ENCODE measurements around the gene TMEM9B. TPM values are rescaled to one million over a fixed set of nuclear protein-coding genes. Genes with fewer than 3 reads are reported as not detected.

TMEM9B gene
- total and polyA plus RNA-seq, 9 of the 15 experiments (the other 6 are each of a cell fraction or from before 2014, with no cell fraction given), result 7.7 to 20.0 (median 14.0) TPM

DNA sequence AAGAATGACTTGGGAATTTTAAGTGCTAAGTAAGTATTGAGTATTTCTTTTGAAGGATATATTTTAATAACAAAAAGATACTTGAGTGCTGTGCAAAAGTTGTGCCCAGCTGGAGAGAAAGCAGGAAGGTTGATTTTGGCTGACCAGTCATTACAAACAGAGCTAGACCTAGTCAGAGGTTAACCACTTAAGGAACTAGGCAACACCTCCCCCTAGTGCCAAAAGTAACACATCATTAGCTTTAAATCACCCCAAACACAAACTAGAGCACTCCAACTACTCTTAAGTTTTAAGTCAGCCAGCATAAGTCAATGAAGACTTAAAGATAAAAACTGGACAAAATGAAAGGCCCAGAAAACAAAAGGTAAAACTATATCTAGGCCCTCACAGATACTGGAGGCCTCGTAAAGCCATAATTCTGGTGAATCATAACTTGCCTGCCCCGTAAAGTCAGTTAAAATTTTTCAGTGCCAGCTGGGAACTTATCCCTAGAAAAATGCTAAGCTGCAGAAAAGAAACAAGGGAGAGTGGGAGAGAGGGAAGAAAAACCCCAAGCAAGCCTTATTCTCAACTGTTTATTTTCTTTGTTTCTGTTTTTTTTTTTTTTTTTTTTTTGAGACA is 4.6 kb downstream of the TMEM9B start (continued):
- TF ChIP-seq, protein P1, sequence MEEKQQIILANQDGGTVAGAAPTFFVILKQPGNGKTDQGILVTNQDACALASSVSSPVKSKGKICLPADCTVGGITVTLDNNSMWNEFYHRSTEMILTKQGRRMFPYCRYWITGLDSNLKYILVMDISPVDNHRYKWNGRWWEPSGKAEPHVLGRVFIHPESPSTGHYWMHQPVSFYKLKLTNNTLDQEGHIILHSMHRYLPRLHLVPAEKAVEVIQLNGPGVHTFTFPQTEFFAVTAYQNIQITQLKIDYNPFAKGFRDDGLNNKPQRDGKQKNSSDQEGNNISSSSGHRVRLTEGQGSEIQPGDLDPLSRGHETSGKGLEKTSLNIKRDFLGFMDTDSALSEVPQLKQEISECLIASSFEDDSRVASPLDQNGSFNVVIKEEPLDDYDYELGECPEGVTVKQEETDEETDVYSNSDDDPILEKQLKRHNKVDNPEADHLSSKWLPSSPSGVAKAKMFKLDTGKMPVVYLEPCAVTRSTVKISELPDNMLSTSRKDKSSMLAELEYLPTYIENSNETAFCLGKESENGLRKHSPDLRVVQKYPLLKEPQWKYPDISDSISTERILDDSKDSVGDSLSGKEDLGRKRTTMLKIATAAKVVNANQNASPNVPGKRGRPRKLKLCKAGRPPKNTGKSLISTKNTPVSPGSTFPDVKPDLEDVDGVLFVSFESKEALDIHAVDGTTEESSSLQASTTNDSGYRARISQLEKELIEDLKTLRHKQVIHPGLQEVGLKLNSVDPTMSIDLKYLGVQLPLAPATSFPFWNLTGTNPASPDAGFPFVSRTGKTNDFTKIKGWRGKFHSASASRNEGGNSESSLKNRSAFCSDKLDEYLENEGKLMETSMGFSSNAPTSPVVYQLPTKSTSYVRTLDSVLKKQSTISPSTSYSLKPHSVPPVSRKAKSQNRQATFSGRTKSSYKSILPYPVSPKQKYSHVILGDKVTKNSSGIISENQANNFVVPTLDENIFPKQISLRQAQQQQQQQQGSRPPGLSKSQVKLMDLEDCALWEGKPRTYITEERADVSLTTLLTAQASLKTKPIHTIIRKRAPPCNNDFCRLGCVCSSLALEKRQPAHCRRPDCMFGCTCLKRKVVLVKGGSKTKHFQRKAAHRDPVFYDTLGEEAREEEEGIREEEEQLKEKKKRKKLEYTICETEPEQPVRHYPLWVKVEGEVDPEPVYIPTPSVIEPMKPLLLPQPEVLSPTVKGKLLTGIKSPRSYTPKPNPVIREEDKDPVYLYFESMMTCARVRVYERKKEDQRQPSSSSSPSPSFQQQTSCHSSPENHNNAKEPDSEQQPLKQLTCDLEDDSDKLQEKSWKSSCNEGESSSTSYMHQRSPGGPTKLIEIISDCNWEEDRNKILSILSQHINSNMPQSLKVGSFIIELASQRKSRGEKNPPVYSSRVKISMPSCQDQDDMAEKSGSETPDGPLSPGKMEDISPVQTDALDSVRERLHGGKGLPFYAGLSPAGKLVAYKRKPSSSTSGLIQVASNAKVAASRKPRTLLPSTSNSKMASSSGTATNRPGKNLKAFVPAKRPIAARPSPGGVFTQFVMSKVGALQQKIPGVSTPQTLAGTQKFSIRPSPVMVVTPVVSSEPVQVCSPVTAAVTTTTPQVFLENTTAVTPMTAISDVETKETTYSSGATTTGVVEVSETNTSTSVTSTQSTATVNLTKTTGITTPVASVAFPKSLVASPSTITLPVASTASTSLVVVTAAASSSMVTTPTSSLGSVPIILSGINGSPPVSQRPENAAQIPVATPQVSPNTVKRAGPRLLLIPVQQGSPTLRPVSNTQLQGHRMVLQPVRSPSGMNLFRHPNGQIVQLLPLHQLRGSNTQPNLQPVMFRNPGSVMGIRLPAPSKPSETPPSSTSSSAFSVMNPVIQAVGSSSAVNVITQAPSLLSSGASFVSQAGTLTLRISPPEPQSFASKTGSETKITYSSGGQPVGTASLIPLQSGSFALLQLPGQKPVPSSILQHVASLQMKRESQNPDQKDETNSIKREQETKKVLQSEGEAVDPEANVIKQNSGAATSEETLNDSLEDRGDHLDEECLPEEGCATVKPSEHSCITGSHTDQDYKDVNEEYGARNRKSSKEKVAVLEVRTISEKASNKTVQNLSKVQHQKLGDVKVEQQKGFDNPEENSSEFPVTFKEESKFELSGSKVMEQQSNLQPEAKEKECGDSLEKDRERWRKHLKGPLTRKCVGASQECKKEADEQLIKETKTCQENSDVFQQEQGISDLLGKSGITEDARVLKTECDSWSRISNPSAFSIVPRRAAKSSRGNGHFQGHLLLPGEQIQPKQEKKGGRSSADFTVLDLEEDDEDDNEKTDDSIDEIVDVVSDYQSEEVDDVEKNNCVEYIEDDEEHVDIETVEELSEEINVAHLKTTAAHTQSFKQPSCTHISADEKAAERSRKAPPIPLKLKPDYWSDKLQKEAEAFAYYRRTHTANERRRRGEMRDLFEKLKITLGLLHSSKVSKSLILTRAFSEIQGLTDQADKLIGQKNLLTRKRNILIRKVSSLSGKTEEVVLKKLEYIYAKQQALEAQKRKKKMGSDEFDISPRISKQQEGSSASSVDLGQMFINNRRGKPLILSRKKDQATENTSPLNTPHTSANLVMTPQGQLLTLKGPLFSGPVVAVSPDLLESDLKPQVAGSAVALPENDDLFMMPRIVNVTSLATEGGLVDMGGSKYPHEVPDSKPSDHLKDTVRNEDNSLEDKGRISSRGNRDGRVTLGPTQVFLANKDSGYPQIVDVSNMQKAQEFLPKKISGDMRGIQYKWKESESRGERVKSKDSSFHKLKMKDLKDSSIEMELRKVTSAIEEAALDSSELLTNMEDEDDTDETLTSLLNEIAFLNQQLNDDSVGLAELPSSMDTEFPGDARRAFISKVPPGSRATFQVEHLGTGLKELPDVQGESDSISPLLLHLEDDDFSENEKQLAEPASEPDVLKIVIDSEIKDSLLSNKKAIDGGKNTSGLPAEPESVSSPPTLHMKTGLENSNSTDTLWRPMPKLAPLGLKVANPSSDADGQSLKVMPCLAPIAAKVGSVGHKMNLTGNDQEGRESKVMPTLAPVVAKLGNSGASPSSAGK (IDR thresholded peaks at IDR 0.05), result no peak
- TF ChIP-seq NFE2L1 (tag; IDR thresholded peaks at IDR 0.05; ENCODE audit: borderline replicate concordance, low read depth), result no peak
- peak; percentile 87 to 88 for TF ChIP-seq RAD21 (CRISPR knock-in tag; conservative IDR thresholded peaks at IDR 0.05 in 1 of 2, IDR thresholded peaks at IDR 0.05 in 1 of 2)
- no peak for TF ChIP-seq ZC3H8 (IDR thresholded peaks at IDR 0.05)
- TF ChIP-seq U2AF2 (optimal IDR thresholded peaks at IDR 0.05; ENCODE audit: low read depth, low read length), result no peak
- TF ChIP-seq POLR2B (IDR thresholded peaks at IDR 0.05; ENCODE audit: low read depth, partially characterized antibody), result no peak
- TF ChIP-seq, protein P2, sequence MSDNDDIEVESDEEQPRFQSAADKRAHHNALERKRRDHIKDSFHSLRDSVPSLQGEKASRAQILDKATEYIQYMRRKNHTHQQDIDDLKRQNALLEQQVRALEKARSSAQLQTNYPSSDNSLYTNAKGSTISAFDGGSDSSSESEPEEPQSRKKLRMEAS (CRISPR knock-in tag; IDR thresholded peaks at IDR 0.05), result no peak
- TF ChIP-seq, protein P3, sequence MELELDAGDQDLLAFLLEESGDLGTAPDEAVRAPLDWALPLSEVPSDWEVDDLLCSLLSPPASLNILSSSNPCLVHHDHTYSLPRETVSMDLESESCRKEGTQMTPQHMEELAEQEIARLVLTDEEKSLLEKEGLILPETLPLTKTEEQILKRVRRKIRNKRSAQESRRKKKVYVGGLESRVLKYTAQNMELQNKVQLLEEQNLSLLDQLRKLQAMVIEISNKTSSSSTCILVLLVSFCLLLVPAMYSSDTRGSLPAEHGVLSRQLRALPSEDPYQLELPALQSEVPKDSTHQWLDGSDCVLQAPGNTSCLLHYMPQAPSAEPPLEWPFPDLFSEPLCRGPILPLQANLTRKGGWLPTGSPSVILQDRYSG (tag; conservative IDR thresholded peaks at IDR 0.05; ENCODE audit: low read depth), result no peak
- no peak for TF ChIP-seq JUND (IDR thresholded peaks at IDR 0.05; ENCODE audit: borderline replicate concordance, low read depth, low read length)
- TF ChIP-seq JUND (tag; IDR thresholded peaks at IDR 0.05; ENCODE audit: borderline replicate concordance, low read depth, low read length), result 0 out of 3 replicates have a peak, but pooled peaks have one; percentile 21
- no peak for TF ChIP-seq TAF9B (IDR thresholded peaks at IDR 0.05; ENCODE audit: partially characterized antibody)
- TF ChIP-seq NBN (IDR thresholded peaks at IDR 0.05; ENCODE audit: low read depth), result no peak
- TF ChIP-seq, protein P4, sequence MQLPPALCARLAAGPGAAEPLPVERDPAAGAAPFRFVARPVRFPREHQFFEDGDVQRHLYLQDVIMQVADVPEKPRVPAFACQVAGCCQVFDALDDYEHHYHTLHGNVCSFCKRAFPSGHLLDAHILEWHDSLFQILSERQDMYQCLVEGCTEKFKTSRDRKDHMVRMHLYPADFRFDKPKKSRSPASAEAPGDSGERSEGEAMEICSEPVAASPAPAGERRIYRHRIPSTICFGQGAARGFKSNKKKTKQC (CRISPR knock-in tag; IDR thresholded peaks at IDR 0.05), result no peak
- no peak for TF ChIP-seq SIX5 (IDR thresholded peaks at IDR 0.05; ENCODE audit: borderline replicate concordance in 1 of 2, insufficient read depth in 1 of 2, low read depth in 1 of 2, low read length in 2 of 2)

Data from K562 (cell line).